Cardiac fibroblast (primary cell): ENCODE data around the gene OBSCN.

ENCODE experiments used
- DNase-seq, 2 donors: peaks; one replicate each; pipeline versions ENCODE4 v3.0.0 to v3.0.0-alpha.2; 2010; ENCODE audit warnings: low read depth in 2 of 2
- H3K4me3 ChIP-seq, 2 donors: replicated peaks in 1 of 2; 1 replicate in 1 of 2; 2 replicates in 1 of 2; pipeline ENCODE4 v1.5.1; 2011; ENCODE audit warnings: low read depth in 2 of 2, low read length in 2 of 2, mild to moderate bottlenecking in 2 of 2, moderate library complexity in 1 of 2
- TF ChIP-seq, protein P1 (sequence below): IDR thresholded peaks from one replicate; pipeline ENCODE4 v1.5.1; 2011; ENCODE audit warnings: low read depth, mild to moderate bottlenecking, low read length, inconsistent platforms

Gene OBSCN

DNA sequence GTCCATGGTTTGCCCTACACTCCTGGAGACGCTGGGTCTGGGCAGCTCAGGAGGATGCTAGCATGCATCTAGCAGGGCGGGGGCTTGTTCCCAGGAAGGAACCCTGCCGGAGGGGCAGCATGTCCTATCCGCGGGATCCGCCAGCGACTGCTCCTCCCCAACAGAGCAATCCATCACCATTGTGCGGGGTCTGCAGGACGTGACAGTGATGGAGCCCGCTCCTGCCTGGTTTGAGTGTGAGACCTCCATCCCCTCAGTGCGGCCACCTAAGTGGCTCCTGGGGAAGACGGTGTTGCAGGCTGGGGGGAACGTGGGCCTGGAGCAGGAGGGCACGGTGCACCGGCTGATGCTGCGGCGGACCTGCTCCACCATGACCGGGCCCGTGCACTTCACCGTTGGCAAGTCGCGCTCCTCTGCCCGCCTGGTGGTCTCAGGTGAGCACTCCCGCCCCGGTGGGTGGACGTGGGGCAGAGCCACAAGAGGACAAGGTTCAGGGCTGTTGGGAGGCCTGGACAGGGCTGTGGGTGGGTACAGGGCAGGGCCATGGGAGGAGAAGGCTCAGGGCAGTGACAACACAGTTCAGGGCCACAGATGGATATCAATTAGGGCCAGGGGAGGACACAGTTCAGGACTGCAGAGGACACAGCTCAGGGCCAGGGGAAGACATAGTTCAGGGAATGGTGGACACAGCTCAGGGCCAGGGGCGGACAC lies 71.3 kb downstream of the OBSCN start:
- DNase-seq: no peak
- H3K4me3 ChIP-seq: no peak overlapping the region
- TF ChIP-seq, protein P1, sequence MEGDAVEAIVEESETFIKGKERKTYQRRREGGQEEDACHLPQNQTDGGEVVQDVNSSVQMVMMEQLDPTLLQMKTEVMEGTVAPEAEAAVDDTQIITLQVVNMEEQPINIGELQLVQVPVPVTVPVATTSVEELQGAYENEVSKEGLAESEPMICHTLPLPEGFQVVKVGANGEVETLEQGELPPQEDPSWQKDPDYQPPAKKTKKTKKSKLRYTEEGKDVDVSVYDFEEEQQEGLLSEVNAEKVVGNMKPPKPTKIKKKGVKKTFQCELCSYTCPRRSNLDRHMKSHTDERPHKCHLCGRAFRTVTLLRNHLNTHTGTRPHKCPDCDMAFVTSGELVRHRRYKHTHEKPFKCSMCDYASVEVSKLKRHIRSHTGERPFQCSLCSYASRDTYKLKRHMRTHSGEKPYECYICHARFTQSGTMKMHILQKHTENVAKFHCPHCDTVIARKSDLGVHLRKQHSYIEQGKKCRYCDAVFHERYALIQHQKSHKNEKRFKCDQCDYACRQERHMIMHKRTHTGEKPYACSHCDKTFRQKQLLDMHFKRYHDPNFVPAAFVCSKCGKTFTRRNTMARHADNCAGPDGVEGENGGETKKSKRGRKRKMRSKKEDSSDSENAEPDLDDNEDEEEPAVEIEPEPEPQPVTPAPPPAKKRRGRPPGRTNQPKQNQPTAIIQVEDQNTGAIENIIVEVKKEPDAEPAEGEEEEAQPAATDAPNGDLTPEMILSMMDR: no peak

DNA sequence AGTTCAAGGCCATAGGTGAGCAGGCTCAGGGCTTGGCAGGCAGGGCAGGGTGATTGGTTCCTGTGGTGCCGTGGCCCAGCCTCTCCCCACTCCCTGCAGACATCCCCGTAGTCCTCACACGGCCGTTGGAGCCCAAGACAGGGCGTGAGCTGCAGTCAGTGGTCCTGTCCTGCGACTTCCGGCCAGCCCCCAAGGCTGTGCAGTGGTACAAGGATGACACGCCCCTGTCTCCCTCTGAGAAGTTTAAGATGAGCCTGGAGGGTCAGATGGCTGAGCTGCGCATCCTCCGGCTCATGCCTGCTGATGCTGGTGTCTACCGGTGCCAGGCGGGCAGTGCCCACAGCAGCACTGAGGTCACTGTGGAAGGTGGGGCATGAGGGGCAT lies 71.9 kb downstream of the OBSCN start:
- no peak overlapping the region for H3K4me3 ChIP-seq
- DNase-seq: no peak
- TF ChIP-seq, protein P1: no peak

DNA sequence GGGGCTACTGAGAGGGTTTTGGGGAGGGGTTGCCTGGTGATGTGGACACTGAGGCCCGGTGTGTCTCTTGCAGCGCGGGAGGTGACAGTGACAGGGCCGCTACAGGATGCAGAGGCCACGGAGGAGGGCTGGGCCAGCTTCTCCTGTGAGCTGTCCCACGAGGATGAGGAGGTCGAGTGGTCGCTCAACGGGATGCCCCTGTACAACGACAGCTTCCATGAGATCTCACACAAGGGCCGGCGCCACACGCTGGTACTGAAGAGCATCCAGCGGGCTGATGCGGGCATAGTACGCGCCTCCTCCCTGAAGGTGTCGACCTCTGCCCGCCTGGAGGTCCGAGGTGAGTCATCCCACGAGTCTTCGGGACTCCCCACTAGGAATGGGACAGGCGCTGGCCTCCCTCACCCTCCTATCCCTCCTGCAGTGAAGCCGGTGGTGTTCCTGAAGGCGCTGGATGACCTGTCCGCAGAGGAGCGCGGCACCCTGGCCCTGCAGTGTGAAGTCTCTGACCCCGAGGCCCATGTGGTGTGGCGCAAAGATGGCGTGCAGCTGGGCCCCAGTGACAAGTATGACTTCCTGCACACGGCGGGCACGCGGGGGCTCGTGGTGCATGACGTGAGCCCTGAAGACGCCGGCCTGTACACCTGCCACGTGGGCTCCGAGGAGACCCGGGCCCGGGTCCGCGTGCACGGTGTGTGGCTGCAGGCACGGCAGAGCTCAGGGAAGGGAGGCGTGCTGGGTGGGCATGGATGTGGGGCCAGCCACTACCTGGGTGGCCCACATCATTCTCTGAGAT lies 72.5 kb downstream of the OBSCN start:
- TF ChIP-seq, protein P1: no peak
- no peak for DNase-seq
- H3K4me3 ChIP-seq: no peak overlapping the region

DNA sequence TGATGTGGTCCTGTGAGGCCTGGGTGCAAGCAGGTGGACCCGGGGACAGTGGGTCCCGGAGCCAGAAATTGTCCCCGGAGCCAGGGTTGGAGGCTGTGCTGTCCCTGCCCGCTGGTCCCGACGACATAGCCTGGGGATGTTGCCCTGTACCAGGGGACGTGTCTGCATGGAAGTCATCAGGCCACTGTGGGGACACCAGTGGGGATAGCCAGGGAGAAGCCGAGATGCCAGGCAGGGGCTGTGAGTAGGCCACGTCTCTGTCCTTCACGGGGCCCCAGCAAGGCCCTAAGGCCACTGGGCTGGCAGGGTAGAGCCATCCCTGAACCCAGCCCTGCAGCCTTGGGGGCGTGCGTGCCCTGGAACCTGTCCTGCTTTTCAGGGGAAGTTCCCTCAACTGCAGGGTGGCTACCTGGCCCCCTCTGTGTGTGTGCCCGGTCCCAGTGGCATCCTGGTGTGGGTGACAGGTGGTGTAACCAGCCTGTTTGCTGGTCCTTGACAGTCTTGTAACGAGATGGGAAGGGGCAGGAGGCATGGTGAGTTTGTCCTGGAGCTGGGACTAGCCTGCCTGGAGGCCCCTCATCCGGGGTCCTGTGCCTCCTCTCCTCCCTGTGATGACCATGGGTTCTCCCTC lies 73.2 kb downstream of the OBSCN start:
- no peak overlapping the region for H3K4me3 ChIP-seq
- DNase-seq: no peak
- TF ChIP-seq, protein P1: no peak

DNA sequence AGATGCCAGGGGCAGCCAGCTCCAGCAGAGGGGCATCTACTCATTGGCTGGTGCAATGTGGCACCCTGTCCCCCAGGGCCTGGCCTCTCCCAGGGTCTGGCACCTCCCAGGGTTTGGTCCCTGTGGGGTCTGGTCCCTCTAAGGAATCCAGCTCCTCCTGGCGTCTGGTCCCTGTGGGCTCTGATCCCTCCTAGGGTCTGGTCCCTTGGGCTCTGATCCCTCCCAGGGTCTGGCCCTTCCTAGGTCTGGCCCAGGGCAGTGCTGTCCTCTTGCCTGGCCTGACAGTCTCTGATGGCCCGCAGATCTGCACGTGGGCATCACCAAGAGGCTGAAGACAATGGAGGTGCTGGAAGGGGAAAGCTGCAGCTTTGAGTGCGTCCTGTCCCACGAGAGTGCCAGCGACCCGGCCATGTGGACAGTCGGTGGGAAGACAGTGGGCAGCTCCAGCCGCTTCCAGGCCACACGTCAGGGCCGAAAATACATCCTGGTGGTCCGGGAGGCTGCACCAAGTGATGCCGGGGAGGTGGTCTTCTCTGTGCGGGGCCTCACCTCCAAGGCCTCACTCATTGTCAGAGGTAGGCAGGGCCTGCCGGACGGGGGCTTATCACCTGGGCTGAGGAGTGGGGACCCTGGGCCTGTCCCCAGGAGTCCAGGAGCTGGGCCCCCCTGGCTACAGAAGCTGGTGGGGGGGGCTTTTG lies 73.9 kb downstream of the OBSCN start:
- DNase-seq: no peak
- TF ChIP-seq, protein P1: no peak
- H3K4me3 ChIP-seq: no peak overlapping the region

DNA sequence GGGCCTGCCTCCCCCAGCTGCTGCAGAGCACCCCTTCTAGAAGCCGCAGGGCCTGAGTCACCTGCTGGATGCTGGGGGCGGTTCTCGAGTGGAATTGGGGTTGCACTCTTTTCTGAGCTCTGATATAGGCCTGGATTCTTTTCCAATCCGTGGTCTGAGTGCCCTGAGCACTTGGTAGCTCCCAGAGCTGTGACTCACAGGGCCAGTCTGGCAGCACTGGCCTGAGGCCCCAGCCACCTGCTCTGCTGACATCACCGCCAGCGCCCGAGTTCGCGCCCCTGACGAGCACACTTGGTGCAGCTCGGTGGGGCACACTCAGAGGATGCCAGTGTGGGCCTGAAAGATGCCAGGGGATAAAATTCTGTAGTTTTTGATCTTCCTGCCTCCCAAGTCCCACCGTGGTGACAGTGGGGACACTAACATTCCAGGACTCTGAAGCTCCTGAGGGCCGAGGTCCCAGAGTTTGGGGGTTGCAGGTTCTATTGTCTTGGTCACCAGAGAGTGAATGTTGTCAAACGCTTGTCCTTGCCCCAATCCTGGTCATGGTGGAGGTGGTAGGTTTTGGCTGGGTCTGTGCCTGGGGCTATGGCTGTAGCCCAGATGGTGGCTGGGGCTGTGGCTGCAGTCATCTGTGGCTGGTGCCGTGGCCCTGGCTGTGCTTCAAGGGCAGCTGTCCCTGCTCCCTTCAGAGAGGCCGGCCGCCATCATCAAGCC lies 74.6 kb downstream of the OBSCN start:
- TF ChIP-seq, protein P1: no peak
- no peak for DNase-seq
- no peak overlapping the region for H3K4me3 ChIP-seq
